Inferior parietal cortex (tissue), 1 donor: ENCODE data around the gene ZP2.
"Not testable (repeated sequence)": the region's sequence is repeated elsewhere in the genome, so short reads cannot be mapped to it uniquely, and the experiment has no call there.

Experiments
- DNase-seq: peaks from one replicate; pipeline ENCODE4 v3.0.0-alpha.2; 2016; ENCODE audit errors: extremely low spot score

The ZP2 gene

GRCh38 chr16:21211486-21211885 lies at the start of gene ZP2:
ZP2 (minus strand) TSS chr16:21211574; CDS start chr16:21211547, 27 bp downstream.
- DNase-seq: no peak

GRCh38 chr16:21257284-21257683 lies 45.9 kb upstream of the ZP2 start:
- DNase-seq: no peak

GRCh38 chr16:21256636-21257035 lies 45.3 kb upstream of the ZP2 start:
- DNase-seq: no peak

- no peak for DNase-seq
Observed at GRCh38 chr16:21253470-21253869, 42.1 kb upstream of the ZP2 start.

GRCh38 chr16:21250072-21250923 lies 38.9 kb upstream of the ZP2 start:
- DNase-seq: no peak

GRCh38 chr16:21248179-21248578 lies 36.8 kb upstream of the ZP2 start:
- not testable (repeated sequence) for DNase-seq

- peak; percentile 36 for DNase-seq
Observed at GRCh38 chr16:21244518-21245215, 33.3 kb upstream of the ZP2 start.

- DNase-seq: no peak
Observed at GRCh38 chr16:21242756-21243155, 31.4 kb upstream of the ZP2 start.

GRCh38 chr16:21239646-21240045 lies 28.3 kb upstream of the ZP2 start:
- no peak for DNase-seq

- DNase-seq: no peak
Observed at GRCh38 chr16:21236831-21237230, 25.5 kb upstream of the ZP2 start.

- DNase-seq: no peak
Observed at GRCh38 chr16:21235199-21235585, 23.8 kb upstream of the ZP2 start.

- no peak for DNase-seq
Observed at GRCh38 chr16:21233521-21234150, 22.3 kb upstream of the ZP2 start, which contains the start of gene ANKS4B. ANKS4B (plus strand) TSS chr16:21233699; CDS start chr16:21233738, 39 bp downstream.

GRCh38 chr16:21233045-21233520 lies 21.7 kb upstream of the ZP2 start:
- DNase-seq: no peak

- no peak for DNase-seq
Observed at GRCh38 chr16:21228361-21228872, 17.0 kb upstream of the ZP2 start.

- DNase-seq: no peak
Observed at GRCh38 chr16:21227866-21228265, 16.5 kb upstream of the ZP2 start.

GRCh38 chr16:21226749-21227148 lies 15.4 kb upstream of the ZP2 start:
- DNase-seq: peak; percentile 68

- DNase-seq: no peak
Observed at GRCh38 chr16:21224800-21225199, 13.4 kb upstream of the ZP2 start.

GRCh38 chr16:21223787-21224186 lies 12.4 kb upstream of the ZP2 start:
- no peak for DNase-seq

GRCh38 chr16:21222495-21223337 lies 11.3 kb upstream of the ZP2 start:
- DNase-seq: no peak

- DNase-seq: no peak
Observed at GRCh38 chr16:21219551-21219950, 8.2 kb upstream of the ZP2 start.

GRCh38 chr16:21218153-21218552 lies 6.8 kb upstream of the ZP2 start:
- no peak for DNase-seq
